ENCODE data around the gene KCTD17.

The KCTD17 gene

GRCh38 chr22:37065961-37066360 is 14.4 kb downstream of the KCTD17 start:
- Histone ChIP-seq H3K4me1 (ENCODE audit: control insufficient read depth, low read depth, low read length) (no peaks in the 10 kb centered on the region), H3K27me3 (ENCODE audit: insufficient read depth, low read length, poor library complexity) (peaks cover 2% of the 10 kb centered on the region), H3K23ac (ENCODE audit: low read length) (no peak overlapping the region), H2BK5ac (ENCODE audit: low read length) (no peak overlapping the region), H3K79me2 (ENCODE audit: control insufficient read depth, insufficient read depth, low read length) (no peaks in the 10 kb centered on the region), H3K79me1 (ENCODE audit: low read length) (no peaks in the 10 kb centered on the region), H3K18ac (ENCODE audit: low read length) (no peak overlapping the region), H2BK120ac (ENCODE audit: low read depth, low read length) (no peak overlapping the region), H2AK5ac (ENCODE audit: low read length) (no peak overlapping the region), H3K27ac (ENCODE audit: low read depth, low read length) (no peak overlapping the region), H3K56ac (ENCODE audit: low read length) (no peak overlapping the region), H3K4ac (ENCODE audit: low read depth, low read length) (no peak overlapping the region), H3K4me2 (ENCODE audit: low read length) (no peak overlapping the region), H3K36me3 (ENCODE audit: control insufficient read depth, insufficient read depth, low read length) (no peaks in the 10 kb centered on the region), H4K5ac (ENCODE audit: low read length) (no peak overlapping the region), H2BK15ac (replicated peaks; ENCODE audit: low read depth) (no peak overlapping the region), H4K8ac (ENCODE audit: low read depth, low read length) (no peak overlapping the region), H3K4me3 (ENCODE audit: low read length) (no peak overlapping the region), H3K9ac (ENCODE audit: low read length) (no peak overlapping the region)
- DNase-seq: no peak
- no CpG with 5 or more reads among the region's 9 CpGs for WGBS (ENCODE audit: extremely low coverage, insufficient coverage, low lambda C conversion rate)

GRCh38 chr22:37067428-37067827 is 15.9 kb downstream of the KCTD17 start:
- Histone ChIP-seq H3K27ac (ENCODE audit: low read depth, low read length) (no peak overlapping the region), H3K79me1 (ENCODE audit: low read length) (no peaks in the 10 kb centered on the region), H3K36me3 (ENCODE audit: control insufficient read depth, insufficient read depth, low read length) (no peaks in the 10 kb centered on the region), H3K56ac (ENCODE audit: low read length) (no peak overlapping the region), H3K18ac (ENCODE audit: low read length) (no peak overlapping the region), H2AK5ac (ENCODE audit: low read length) (no peak overlapping the region), H3K4me1 (ENCODE audit: control insufficient read depth, low read depth, low read length) (no peaks in the 10 kb centered on the region), H2BK120ac (ENCODE audit: low read depth, low read length) (no peak overlapping the region), H3K4me3 (ENCODE audit: low read length) (no peak overlapping the region), H3K4me2 (ENCODE audit: low read length) (no peak overlapping the region), H3K23ac (ENCODE audit: low read length) (no peak overlapping the region), H4K8ac (ENCODE audit: low read depth, low read length) (no peak overlapping the region), H3K4ac (ENCODE audit: low read depth, low read length) (no peak overlapping the region), H3K27me3 (ENCODE audit: insufficient read depth, low read length, poor library complexity) (peaks cover 2% of the 10 kb centered on the region), H2BK5ac (ENCODE audit: low read length) (no peak overlapping the region), H3K9ac (ENCODE audit: low read length) (no peak overlapping the region), H2BK15ac (replicated peaks; ENCODE audit: low read depth) (no peak overlapping the region), H3K79me2 (ENCODE audit: control insufficient read depth, insufficient read depth, low read length) (no peaks in the 10 kb centered on the region), H4K5ac (ENCODE audit: low read length) (no peak overlapping the region)
- no peak for DNase-seq
- no CpG with 5 or more reads among the region's 10 CpGs for WGBS (ENCODE audit: extremely low coverage, insufficient coverage, low lambda C conversion rate)

- Histone ChIP-seq H3K27me3 (ENCODE audit: insufficient read depth, low read length, poor library complexity) (peaks cover 2% of the 10 kb centered on the region), H4K8ac (ENCODE audit: low read depth, low read length) (no peak overlapping the region), H3K4me1 (ENCODE audit: control insufficient read depth, low read depth, low read length) (no peaks in the 10 kb centered on the region), H3K36me3 (ENCODE audit: control insufficient read depth, insufficient read depth, low read length) (no peaks in the 10 kb centered on the region), H2BK120ac (ENCODE audit: low read depth, low read length) (no peak overlapping the region), H3K27ac (ENCODE audit: low read depth, low read length) (no peak overlapping the region), H3K9ac (ENCODE audit: low read length) (peak overlapping the region; percentile 47), H3K4ac (ENCODE audit: low read depth, low read length) (no peak overlapping the region), H3K79me2 (ENCODE audit: control insufficient read depth, insufficient read depth, low read length) (no peaks in the 10 kb centered on the region), H3K18ac (ENCODE audit: low read length) (no peak overlapping the region), H3K79me1 (ENCODE audit: low read length) (no peaks in the 10 kb centered on the region), H2BK15ac (replicated peaks; ENCODE audit: low read depth) (no peak overlapping the region), H4K5ac (ENCODE audit: low read length) (no peak overlapping the region), H3K4me2 (ENCODE audit: low read length) (peak overlapping the region; percentile 1), H2AK5ac (ENCODE audit: low read length) (no peak overlapping the region), H3K4me3 (ENCODE audit: low read length) (no peak overlapping the region), H3K56ac (ENCODE audit: low read length) (peak overlapping the region; percentile 63), H3K23ac (ENCODE audit: low read length) (no peak overlapping the region), H2BK5ac (ENCODE audit: low read length) (no peak overlapping the region)
- no CpG with 5 or more reads among the region's 36 CpGs for WGBS (ENCODE audit: extremely low coverage, insufficient coverage, low lambda C conversion rate)
- peak; percentile 66 for DNase-seq
These were observed 17.3 kb downstream of the KCTD17 start for GRCh38 chr22:37068859-37069258.

GRCh38 chr22:37069319-37069718 is 17.8 kb downstream of the KCTD17 start:
- H3K27ac ChIP-seq (ENCODE audit: low read depth, low read length): no peak overlapping the region
- no peak overlapping the region for H3K18ac ChIP-seq (ENCODE audit: low read length)
- no peak overlapping the region for H3K4me3 ChIP-seq (ENCODE audit: low read length)
- no peaks in the 10 kb centered on the region for H3K79me1 ChIP-seq (ENCODE audit: low read length)
- no peak overlapping the region for H2BK15ac ChIP-seq (replicated peaks; ENCODE audit: low read depth)
- no peaks in the 10 kb centered on the region for H3K36me3 ChIP-seq (ENCODE audit: control insufficient read depth, insufficient read depth, low read length)
- no peak overlapping the region for H3K9ac ChIP-seq (ENCODE audit: low read length)
- peaks cover 2% of the 10 kb centered on the region for H3K27me3 ChIP-seq (ENCODE audit: insufficient read depth, low read length, poor library complexity)
- H3K56ac ChIP-seq (ENCODE audit: low read length): peak overlapping the region; percentile 63
- H2BK120ac ChIP-seq (ENCODE audit: low read depth, low read length): no peak overlapping the region
- no peak overlapping the region for H2AK5ac ChIP-seq (ENCODE audit: low read length)
- no peaks in the 10 kb centered on the region for H3K79me2 ChIP-seq (ENCODE audit: control insufficient read depth, insufficient read depth, low read length)
- H4K8ac ChIP-seq (ENCODE audit: low read depth, low read length): no peak overlapping the region
- no peak overlapping the region for H3K4ac ChIP-seq (ENCODE audit: low read depth, low read length)
- H3K4me1 ChIP-seq (ENCODE audit: control insufficient read depth, low read depth, low read length): no peaks in the 10 kb centered on the region
- H2BK5ac ChIP-seq (ENCODE audit: low read length): no peak overlapping the region
- DNase-seq: no peak
- no CpG with 5 or more reads among the region's 11 CpGs for WGBS (ENCODE audit: extremely low coverage, insufficient coverage, low lambda C conversion rate)
- no peak overlapping the region for H3K4me2 ChIP-seq (ENCODE audit: low read length)
- H3K23ac ChIP-seq (ENCODE audit: low read length): no peak overlapping the region
- H4K5ac ChIP-seq (ENCODE audit: low read length): no peak overlapping the region

- Histone ChIP-seq H4K8ac (ENCODE audit: low read depth, low read length) (no peak overlapping the region), H3K18ac (ENCODE audit: low read length) (no peak overlapping the region), H3K27ac (ENCODE audit: low read depth, low read length) (no peak overlapping the region), H3K56ac (ENCODE audit: low read length) (no peak overlapping the region), H3K9ac (ENCODE audit: low read length) (no peak overlapping the region), H2BK15ac (replicated peaks; ENCODE audit: low read depth) (no peak overlapping the region), H3K4me2 (ENCODE audit: low read length) (no peak overlapping the region), H3K36me3 (ENCODE audit: control insufficient read depth, insufficient read depth, low read length) (no peaks in the 10 kb centered on the region), H4K5ac (ENCODE audit: low read length) (no peak overlapping the region), H2BK5ac (ENCODE audit: low read length) (no peak overlapping the region), H3K79me1 (ENCODE audit: low read length) (no peaks in the 10 kb centered on the region), H3K79me2 (ENCODE audit: control insufficient read depth, insufficient read depth, low read length) (no peaks in the 10 kb centered on the region), H2AK5ac (ENCODE audit: low read length) (no peak overlapping the region), H3K27me3 (ENCODE audit: insufficient read depth, low read length, poor library complexity) (peaks cover 2% of the 10 kb centered on the region), H3K23ac (ENCODE audit: low read length) (no peak overlapping the region), H3K4me3 (ENCODE audit: low read length) (no peak overlapping the region), H3K4ac (ENCODE audit: low read depth, low read length) (no peak overlapping the region), H3K4me1 (ENCODE audit: control insufficient read depth, low read depth, low read length) (no peaks in the 10 kb centered on the region), H2BK120ac (ENCODE audit: low read depth, low read length) (no peak overlapping the region)
- no CpG with 5 or more reads among the region's 9 CpGs for WGBS (ENCODE audit: extremely low coverage, insufficient coverage, low lambda C conversion rate)
- no peak for DNase-seq
These were observed 18.2 kb downstream of the KCTD17 start for GRCh38 chr22:37069719-37070118.

- Histone ChIP-seq H3K4me1 (ENCODE audit: control insufficient read depth, low read depth, low read length) (no peaks in the 10 kb centered on the region), H3K4me2 (ENCODE audit: low read length) (no peak overlapping the region), H2BK15ac (replicated peaks; ENCODE audit: low read depth) (no peak overlapping the region), H3K79me2 (ENCODE audit: control insufficient read depth, insufficient read depth, low read length) (no peaks in the 10 kb centered on the region), H3K9ac (ENCODE audit: low read length) (no peak overlapping the region), H2AK5ac (ENCODE audit: low read length) (no peak overlapping the region), H3K56ac (ENCODE audit: low read length) (no peak overlapping the region), H3K27ac (ENCODE audit: low read depth, low read length) (no peak overlapping the region), H2BK5ac (ENCODE audit: low read length) (no peak overlapping the region), H2BK120ac (ENCODE audit: low read depth, low read length) (no peak overlapping the region), H3K4ac (ENCODE audit: low read depth, low read length) (no peak overlapping the region), H4K8ac (ENCODE audit: low read depth, low read length) (no peak overlapping the region), H3K27me3 (ENCODE audit: insufficient read depth, low read length, poor library complexity) (peaks cover 2% of the 10 kb centered on the region), H3K23ac (ENCODE audit: low read length) (no peak overlapping the region), H3K4me3 (ENCODE audit: low read length) (no peak overlapping the region), H4K5ac (ENCODE audit: low read length) (no peak overlapping the region), H3K36me3 (ENCODE audit: control insufficient read depth, insufficient read depth, low read length) (no peaks in the 10 kb centered on the region), H3K79me1 (ENCODE audit: low read length) (no peaks in the 10 kb centered on the region), H3K18ac (ENCODE audit: low read length) (no peak overlapping the region)
- no CpG with 5 or more reads among the region's 8 CpGs for WGBS (ENCODE audit: extremely low coverage, insufficient coverage, low lambda C conversion rate)
- DNase-seq: no peak
These were observed 18.8 kb downstream of the KCTD17 start for GRCh38 chr22:37070334-37070733.

Data from mesendoderm (in vitro differentiated cells).